NB4 (cell line): ENCODE data around the gene RAB11A.

Experiments used
- CTCF ChIP-seq: IDR thresholded peaks from one replicate; pipeline ENCODE4 v1.5.1; 2012; ENCODE audit warnings: low read depth, low read length
- MAX ChIP-seq: IDR thresholded peaks from 2 replicates; pipeline ENCODE4 v1.6.1; 2011; ENCODE audit warnings: low read depth, low read length
- POLR2A ChIP-seq: IDR thresholded peaks from 2 replicates; pipeline ENCODE4 v1.6.1; 2011; ENCODE audit warnings: mild to moderate bottlenecking; ENCODE audit not compliant: insufficient read length; ENCODE audit errors: extremely low read depth

- TF ChIP-seq CTCF (no peak), MAX (no peak), POLR2A (no peak)
Measured at GRCh38 chr15:65877749-65878148, 8.5 kb downstream of the RAB11A start.
